GM18505 (cell line): ENCODE measurements around the gene APEX2.
"Not testable (repeated sequence)": the region's sequence is repeated elsewhere in the genome, so short reads cannot be mapped to it uniquely, and the experiment has no call there.

ENCODE experiments used
- ATAC-seq: cut with Tn5 transposase; IDR thresholded peaks from one replicate; pipeline ENCODE4 v1.9.1; 2021; ENCODE audit not compliant: unreplicated experiment
- POLR2A ChIP-seq: IDR thresholded peaks from 4 replicates; pipeline ENCODE4 v1.6.1; 2011; ENCODE audit warnings: borderline replicate concordance; ENCODE audit not compliant: insufficient read depth, insufficient read length; ENCODE audit errors: extremely low read depth

The APEX2 gene

GRCh38 chrX:55030271-55031205, 30.4 kb downstream of the APEX2 start, which contains the start of gene ALAS2:
Gene ALAS2 (minus strand): TSS chrX:55030977. CDS start chrX:55026000, 4,977 bp downstream.
- no peak for TF ChIP-seq POLR2A
- ATAC-seq: no peak

GRCh38 chrX:55033429-55033828, 33.3 kb downstream of the APEX2 start:
- TF ChIP-seq POLR2A: no peak
- ATAC-seq: no peak

GRCh38 chrX:55039471-55039870, 39.3 kb downstream of the APEX2 start:
- no peak for TF ChIP-seq POLR2A
- no peak for ATAC-seq

- ATAC-seq: no peak
- TF ChIP-seq POLR2A: no peak
These were observed 41.4 kb downstream of the APEX2 start for GRCh38 chrX:55041514-55041913.

- ATAC-seq: not testable (repeated sequence)
These were observed 50.4 kb downstream of the APEX2 start for GRCh38 chrX:55050599-55050998.

GRCh38 chrX:55056820-55057674, 56.9 kb downstream of the APEX2 start:
- ATAC-seq: no peak
- no peak for TF ChIP-seq POLR2A

GRCh38 chrX:55057675-55058249, 57.6 kb downstream of the APEX2 start:
- TF ChIP-seq POLR2A: no peak
- ATAC-seq: no peak
